ENCODE measurements around the gene NTN3.

Gene NTN3

DNA sequence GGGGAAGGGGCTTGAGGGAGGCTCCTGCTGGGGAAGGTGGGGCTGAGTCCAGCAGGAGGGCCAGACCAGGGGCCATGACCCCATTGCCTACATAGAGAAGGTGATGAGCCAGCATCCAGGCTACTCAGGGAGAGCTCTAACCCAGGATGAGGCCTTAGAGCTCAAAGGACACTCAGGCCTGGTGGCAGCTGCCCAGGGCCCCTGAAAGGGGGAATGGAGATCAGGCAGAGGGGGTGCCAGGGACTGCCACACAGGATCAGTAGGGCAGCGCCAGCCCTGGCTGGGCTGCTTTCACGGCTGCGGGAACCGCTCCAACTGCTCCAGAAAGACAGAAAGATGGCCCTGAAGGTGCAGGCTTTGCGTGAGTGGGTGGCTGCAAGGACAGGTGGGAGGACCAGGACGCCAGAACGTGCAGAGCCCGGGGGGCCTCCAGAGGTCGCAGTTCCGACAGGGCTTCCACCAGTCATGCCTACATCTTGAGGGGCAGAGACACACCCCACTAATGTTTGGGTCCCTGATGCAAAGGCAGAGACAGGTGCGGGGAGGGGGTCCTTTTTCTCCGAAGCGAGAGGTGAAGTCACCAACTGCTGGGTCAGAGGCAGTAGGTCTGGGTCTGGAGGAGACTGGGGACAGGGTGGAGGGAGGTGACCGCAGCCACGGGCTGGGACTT is 41.8 kb downstream of the NTN3 start:
- in situ Hi-C loops (cut with MboI; ENCODE audit: low sequenced_read_pairs), result no loop called here

DNA sequence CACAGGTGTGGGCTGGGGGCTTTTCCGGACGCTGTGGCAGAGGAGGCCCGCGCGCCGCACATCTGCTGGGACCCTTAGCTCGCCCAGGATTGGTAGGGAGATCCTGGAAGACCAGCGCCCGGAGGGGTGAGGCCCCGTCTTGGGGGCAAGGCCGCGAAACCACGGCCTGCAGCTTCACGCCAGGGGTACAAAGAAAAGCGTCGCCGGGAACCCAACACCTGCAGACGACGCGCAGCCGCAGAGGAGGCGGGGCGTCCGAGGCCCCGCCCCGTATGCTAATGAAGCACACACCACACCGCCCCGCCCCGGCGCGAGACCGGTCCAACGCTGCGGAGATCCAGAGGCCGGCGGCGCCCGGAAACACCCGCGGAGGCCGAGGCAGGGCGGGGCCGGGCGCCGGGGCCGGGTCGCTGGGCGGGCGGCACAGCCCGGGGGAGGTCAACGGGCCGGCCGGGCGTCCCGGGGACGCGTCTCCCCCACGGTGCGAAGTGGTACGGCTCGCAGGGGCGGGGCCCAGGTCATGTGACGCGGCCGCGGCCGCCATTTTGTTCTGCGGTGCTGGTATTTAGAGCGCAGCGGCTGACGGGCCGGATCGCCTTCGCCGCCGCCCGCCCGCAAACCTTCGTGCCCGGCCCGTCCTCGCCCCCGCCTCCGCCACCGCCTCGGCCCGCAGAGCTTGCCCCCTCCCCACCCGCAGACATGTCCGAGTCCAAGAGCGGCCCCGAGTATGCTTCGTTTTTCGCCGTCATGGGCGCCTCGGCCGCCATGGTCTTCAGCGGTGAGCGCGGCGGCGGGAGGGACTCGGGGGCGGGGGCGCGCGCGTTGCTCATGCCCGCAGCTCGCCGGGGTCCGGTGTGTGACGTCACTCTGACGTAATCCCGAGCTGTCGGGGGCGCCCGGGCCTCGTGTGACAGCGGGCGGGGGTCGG is 42.6 kb downstream of the NTN3 start, which contains the start of gene ATP6V0C:
TSS of gene ATP6V0C (plus strand) at position 548 of the 928 bp plus-strand sequence. CDS start at position 700, 152 bp downstream.
- in situ Hi-C loops (cut with MboI; ENCODE audit: low sequenced_read_pairs), result no loop called here

DNA sequence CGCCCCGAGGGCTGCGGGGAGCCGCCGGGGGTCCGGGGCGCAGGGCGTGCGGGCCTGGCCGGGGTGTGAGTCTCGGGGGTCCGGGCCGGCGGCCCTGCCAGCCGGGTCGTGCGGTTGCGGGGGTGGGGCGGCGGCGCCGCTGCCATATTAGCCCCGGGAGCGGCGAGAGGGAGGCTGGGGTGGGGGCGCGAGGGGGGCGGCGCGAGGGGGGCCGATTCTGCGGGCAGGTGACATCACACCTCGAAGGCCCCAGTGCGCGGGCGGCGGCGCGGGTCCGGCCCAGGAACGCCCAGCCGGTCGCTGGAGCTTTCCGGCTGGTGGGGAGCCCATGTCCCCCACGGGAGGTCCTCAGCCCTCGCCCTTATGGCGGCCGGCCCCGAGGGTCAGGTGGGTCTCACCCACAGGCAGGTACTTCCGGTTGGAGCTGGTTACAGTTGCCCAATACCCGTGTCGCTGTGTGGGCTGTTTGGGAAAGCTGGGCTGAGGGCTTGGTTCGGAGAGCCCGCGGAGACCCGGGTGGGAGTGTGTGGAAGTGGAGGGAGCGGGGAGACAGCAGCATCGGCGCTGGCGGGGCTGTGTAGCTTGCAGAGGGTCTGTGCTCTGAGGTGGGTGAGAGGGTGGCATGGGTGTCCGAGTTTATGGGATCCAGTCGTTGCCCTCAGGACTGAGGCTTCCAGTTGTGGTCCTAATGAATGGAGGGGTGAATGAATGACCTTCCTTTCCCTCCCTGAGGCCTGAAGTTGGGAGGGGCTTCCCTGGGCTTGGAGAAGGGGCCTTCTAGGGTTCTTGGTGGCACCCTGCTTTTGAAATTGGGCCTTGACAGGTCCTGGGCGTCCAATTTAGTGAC is 43.5 kb downstream of the NTN3 start:
- in situ Hi-C loops (cut with MboI; ENCODE audit: low sequenced_read_pairs), result no loop called here

DNA sequence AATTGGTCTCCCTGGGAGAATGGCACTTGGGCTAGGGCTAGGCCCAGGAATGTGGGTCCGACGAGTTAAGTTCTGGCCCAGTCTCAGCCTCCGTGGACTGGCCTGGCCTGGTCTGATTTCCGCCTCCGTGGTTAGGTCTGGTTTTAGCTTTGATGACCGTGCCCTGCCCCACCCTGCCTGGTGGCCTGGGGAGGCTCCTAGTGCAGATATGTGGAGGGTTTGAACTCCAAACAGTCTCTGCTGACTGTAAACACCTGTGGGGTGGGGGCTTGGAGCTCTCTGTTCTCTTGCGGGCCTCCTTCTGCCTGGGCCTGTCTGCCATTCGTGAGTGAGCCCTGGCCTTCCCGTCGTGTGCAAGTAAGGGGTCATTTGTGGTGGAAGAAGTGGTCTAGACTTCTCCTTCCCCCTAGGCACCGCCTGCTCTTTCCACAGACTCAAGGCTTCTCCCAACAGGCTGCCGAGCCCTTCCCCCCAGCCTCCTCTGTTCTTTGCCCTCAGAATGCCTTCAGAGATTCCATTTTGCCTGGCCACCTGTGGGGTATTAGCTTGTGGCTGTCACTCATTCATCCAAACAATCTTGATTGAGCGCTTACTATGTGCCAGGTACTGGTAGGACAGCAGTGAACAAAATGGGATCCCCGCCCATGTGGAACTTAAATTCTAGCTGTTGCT is 44.2 kb downstream of the NTN3 start:
- in situ Hi-C loops (cut with MboI; ENCODE audit: low sequenced_read_pairs), result no loop called here

DNA sequence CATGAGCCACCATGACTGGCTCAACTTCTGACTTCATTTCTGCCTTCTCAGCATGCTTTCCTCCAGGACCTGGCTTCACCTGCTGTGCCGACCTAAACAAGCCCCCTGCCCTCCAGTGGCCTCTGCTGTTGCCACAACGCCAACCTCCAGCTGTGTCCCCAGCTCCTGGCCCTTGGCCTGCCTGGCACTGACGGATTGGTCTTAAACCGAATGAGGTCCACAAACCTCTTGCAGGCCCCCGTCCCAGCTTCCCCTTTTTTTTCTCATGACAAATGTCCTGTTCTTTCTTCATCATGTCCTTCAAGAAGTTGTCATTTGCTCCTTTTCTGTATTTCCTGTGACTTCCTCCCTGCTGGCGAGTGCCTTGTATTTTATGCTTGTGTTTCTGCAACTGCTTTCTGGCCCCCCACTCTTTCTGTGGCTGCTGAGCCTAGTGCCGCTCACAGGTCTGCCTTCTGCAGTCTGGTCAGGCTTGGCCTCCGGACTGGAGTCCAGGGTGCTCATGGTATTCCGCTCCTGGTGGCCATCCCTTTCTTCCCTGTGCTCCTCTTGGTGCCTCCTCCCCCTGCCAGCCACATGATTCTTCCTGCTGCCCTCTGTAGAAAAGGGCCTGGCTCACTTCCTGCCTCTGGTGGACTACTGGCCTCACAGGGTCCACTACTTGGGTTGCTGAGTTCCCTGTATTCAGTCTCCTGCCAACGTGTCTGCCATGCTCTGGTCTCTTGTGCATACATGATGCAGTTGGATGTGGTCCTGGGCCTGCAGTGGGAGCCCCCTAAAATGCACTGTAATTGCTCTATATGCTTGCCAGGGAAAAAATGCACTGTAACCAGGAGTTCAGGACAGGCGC is 45.5 kb downstream of the NTN3 start:
- in situ Hi-C loops (cut with MboI; ENCODE audit: low sequenced_read_pairs), result no loop called here

DNA sequence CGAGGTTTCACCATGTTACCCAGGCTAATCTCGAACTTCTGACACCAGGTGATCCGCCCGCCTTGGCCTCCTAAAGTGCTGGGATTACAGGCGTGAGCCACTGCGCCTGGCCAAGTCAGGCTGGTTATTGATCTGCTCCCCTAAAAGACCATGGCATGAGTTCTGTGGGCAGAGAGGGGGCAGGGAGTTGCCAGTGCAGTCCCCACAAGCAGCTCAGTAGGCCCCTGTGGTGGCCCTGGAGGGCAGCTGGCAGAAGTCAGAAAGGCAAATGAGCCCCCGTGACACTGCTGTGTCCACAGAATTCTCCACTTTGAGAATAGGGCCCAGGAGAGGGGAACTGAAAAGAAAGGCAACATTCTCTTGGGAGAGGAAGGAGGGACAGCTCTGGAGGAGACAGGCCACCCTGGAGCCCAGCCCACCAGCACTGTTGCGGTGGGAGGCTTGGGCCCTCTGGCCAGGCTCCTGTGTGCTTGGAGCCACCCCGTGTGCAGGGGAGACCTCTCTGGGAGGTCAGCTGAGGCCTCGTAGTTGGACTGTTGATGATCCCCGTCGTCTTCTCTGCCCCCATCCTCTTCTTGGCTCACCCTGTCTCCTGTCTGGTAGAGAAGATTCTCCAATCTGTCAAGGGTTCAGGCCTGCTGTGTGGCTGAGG is 47.0 kb downstream of the NTN3 start:
- in situ Hi-C loops (cut with MboI; ENCODE audit: low sequenced_read_pairs), result no loop called here

DNA sequence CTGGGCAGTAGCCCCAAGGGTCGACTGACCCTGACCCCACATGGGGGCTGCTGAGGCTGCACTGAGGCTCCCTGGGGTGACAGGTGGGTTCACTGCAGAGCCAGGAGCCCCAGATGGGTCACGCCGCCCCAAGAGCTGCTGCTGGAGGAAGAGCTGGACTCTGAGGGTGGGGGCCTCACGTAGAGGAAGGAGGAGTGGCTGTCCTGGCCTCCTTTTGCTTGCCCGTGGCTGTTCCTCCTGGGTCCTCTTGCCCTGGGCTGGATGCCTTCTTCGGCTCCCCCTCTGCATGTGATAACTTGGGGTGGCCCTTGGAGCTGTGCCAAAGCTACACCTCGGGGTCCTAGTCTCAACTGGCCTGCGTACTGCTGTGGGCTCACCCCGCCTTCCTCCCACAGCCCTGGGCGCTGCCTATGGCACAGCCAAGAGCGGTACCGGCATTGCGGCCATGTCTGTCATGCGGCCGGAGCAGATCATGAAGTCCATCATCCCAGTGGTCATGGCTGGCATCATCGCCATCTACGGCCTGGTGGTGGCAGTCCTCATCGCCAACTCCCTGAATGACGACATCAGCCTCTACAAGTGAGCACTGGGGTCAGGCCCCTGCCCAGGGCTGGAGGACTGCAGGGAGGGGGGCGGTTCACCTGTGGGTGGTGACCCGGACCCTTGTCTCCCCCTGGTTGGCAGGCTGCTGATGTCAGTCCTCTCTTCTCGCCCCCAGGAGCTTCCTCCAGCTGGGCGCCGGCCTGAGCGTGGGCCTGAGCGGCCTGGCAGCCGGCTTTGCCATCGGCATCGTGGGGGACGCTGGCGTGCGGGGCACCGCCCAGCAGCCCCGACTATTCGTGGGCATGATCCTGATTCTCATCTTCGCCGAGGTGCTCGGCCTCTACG is 48.0 kb downstream of the NTN3 start:
- in situ Hi-C loops (cut with MboI; ENCODE audit: low sequenced_read_pairs), result no loop called here

DNA sequence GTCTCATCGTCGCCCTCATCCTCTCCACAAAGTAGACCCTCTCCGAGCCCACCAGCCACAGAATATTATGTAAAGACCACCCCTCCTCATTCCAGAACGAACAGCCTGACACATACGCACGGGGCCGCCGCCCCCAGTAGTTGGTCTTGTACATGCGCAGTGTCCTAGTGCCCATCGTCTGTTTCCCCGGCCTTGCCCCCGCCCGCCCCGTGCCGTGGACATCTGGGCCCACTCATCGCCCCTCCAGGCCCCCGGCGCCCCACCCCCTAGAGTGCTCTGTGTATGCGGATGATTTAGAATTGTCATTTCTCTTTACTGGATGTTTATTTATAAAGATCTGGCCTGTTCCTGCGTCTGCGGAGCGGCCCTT is 48.6 kb downstream of the NTN3 start:
- in situ Hi-C loops (cut with MboI; ENCODE audit: low sequenced_read_pairs), result no loop called here

DNA sequence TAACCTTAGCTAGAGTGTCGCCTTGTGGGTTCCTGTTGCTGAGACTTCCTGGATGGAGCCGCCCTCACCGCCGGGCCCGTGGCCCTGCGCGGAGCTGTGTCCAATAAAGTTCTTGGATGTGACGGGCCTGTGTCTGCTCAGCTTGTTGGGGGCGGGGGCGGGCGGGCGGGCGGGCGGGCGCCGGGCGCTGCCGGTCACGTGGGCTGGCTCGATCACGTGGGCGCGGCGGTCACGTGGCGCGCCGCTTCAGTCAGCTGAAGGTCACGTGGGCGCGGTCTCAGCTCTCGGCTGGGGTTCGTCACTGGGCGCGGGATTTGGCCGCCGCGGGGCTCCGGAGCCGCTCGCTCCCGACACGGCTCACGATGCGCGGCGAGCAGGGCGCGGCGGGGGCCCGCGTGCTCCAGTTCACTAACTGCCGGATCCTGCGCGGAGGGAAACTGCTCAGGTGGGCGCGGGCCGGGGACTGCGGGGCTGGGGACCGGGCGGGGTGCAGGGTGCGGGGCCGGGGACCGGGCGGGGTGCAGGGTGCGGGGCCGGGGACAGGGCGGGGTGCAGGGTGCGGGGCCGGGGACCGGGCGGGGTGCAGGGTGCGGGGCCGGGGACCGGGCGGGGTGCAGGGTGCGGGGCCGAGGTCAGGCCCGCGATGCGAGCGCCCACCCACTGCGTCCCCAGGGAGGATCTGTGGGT is 49.1 kb downstream of the NTN3 start, which contains the start of gene AMDHD2:
TSS of gene AMDHD2 (plus strand) at position 275 of the 687 bp plus-strand sequence. CDS start at position 363, 88 bp downstream.
- in situ Hi-C loops (cut with MboI; ENCODE audit: low sequenced_read_pairs), result no loop called here

DNA sequence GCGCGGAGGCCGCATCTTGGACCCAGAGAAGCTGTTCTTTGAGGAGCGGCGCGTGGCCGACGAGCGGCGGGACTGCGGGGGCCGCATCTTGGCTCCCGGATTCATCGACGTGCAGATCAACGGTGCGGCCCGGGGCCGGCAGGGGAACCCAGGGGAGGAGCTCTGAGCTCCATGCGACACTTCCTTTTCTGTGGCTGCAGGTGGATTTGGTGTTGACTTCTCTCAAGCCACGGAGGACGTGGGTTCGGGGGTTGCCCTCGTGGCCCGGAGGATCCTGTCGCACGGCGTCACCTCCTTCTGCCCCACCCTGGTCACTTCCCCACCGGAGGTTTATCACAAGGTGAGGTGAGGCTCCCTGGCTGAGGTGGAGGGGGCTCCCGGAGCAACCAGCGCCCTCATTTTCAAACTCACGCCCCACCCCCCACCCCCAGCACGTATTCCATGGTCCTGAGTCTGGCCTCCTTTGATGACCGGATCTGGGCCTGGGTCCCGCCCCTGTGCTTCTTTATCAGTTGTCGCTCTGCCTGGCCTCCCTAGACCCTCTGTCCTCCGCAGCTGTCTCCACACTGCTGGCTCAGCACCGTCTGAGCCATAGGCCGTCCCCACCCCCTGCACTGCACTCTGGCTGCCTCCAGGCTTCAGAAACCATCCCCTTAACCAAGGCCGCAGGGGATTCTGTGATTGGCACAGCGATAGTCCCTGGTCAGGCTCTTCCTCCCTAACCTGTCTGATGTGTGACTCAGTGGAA is 49.9 kb downstream of the NTN3 start:
- in situ Hi-C loops (cut with MboI; ENCODE audit: low sequenced_read_pairs), result no loop called here

Data from HL-60/S4 treated with phorbol 12-myristate 13-acetate at 8.2 ng/mL for 4 days and 3 days (cell line).